IPS-18a (cell line): ENCODE results near the gene TUT4.

Experiments
- H3K27ac ChIP-seq: one replicate; pipeline ENCODE4 v1.5.1; 2013; ENCODE audit warnings: low read length
- H3K27me3 ChIP-seq: one replicate; pipeline ENCODE4 v1.6.1; 2013; ENCODE audit warnings: mild to moderate bottlenecking, low read length; ENCODE audit not compliant: control insufficient read depth, insufficient read depth
- H3K36me3 ChIP-seq: one replicate; pipeline ENCODE4 v1.6.1; 2013; ENCODE audit warnings: low read depth, low read length; ENCODE audit not compliant: control insufficient read depth
- H3K4me1 ChIP-seq: one replicate; pipeline ENCODE4 v1.6.1; 2013; ENCODE audit warnings: low read depth, low read length; ENCODE audit not compliant: control insufficient read depth
- H3K4me3 ChIP-seq: one replicate; pipeline ENCODE4 v1.5.1; 2013; ENCODE audit warnings: low read length
- H3K9ac ChIP-seq: one replicate; pipeline ENCODE4 v1.6.1; 2013; ENCODE audit warnings: mild to moderate bottlenecking, low read length, moderate library complexity
- H3K9me3 ChIP-seq: one replicate; pipeline ENCODE4 v1.6.1; 2013; ENCODE audit warnings: low read depth, low read length; ENCODE audit not compliant: control insufficient read depth

The TUT4 gene

GRCh38 chr1:52454779-52455178 lies 98.1 kb downstream of the TUT4 start:
- no peaks in the 10 kb centered on the region for H3K27me3 ChIP-seq
- H3K27ac ChIP-seq: no peak overlapping the region
- H3K36me3 ChIP-seq: no peaks in the 10 kb centered on the region
- no peak overlapping the region for H3K4me3 ChIP-seq
- H3K9ac ChIP-seq: no peak overlapping the region
- H3K9me3 ChIP-seq: no peaks in the 10 kb centered on the region
- H3K4me1 ChIP-seq: peaks cover 13% of the 10 kb centered on the region

- Histone ChIP-seq H3K27ac (no peak overlapping the region), H3K36me3 (no peaks in the 10 kb centered on the region), H3K9me3 (no peaks in the 10 kb centered on the region), H3K9ac (no peak overlapping the region), H3K4me1 (peaks cover 13% of the 10 kb centered on the region), H3K27me3 (no peaks in the 10 kb centered on the region), H3K4me3 (no peak overlapping the region)
Measured at GRCh38 chr1:52454127-52454526, 98.8 kb downstream of the TUT4 start.

DNA sequence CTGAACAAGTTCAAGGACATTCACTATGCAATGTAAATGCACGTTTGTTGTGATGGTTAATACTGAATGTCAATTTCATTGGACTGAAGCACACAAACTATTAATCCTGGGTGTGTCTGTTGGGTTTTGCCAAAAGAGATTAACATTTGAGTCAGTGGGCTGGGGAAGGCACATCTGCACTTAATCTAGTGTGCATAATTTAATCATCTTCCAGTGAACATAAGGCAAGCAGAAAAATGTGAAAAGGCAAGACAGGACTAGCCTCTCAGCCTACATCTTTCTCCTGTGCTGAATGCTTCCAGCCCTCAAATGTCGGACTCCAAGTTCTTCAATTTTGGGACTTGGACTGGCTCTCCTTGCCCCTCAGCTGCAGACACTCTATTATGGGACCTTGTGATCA lies 108.4 kb downstream of the TUT4 start:
- H3K4me1 ChIP-seq: no peaks in the 10 kb centered on the region
- no peaks in the 10 kb centered on the region for H3K27me3 ChIP-seq
- no peak overlapping the region for H3K27ac ChIP-seq
- H3K36me3 ChIP-seq: peaks cover 26% of the 10 kb centered on the region
- no peak overlapping the region for H3K9ac ChIP-seq
- no peaks in the 10 kb centered on the region for H3K9me3 ChIP-seq
- no peak overlapping the region for H3K4me3 ChIP-seq

GRCh38 chr1:52439976-52440375 lies 112.9 kb downstream of the TUT4 start:
- Histone ChIP-seq H3K9me3 (no peaks in the 10 kb centered on the region), H3K36me3 (peaks cover 19% of the 10 kb centered on the region), H3K27me3 (no peaks in the 10 kb centered on the region), H3K4me1 (peaks cover 3% of the 10 kb centered on the region), H3K4me3 (no peak overlapping the region), H3K27ac (no peak overlapping the region), H3K9ac (no peak overlapping the region)

- H3K9ac ChIP-seq: no peak overlapping the region
Measured at GRCh38 chr1:52436817-52437216, 116.1 kb downstream of the TUT4 start.

DNA sequence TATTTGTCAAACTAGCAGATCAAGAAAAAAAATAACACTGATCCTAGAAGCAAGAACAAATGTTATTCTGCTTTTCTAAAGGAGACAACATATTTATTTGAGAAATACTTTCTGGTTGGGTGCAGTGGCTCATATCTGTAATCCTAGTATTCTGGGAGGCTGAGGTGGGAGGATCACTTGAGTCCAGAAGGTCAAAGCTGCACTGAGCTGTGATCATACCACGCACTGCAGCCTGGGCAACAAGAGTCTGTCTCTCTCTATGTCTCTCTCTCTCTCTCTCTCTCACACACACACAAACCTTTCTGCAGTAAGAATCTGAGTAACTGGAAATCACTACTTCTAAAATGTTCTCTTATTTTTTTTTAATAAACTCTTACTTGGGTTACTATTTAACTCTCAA lies 117.2 kb downstream of the TUT4 start:
- H3K4me3 ChIP-seq: no peak overlapping the region
- no peaks in the 10 kb centered on the region for H3K27me3 ChIP-seq
- peaks cover 32% of the 10 kb centered on the region for H3K36me3 ChIP-seq
- no peak overlapping the region for H3K9ac ChIP-seq
- H3K9me3 ChIP-seq: no peaks in the 10 kb centered on the region
- H3K4me1 ChIP-seq: peaks cover 3% of the 10 kb centered on the region
- H3K27ac ChIP-seq: no peak overlapping the region

More at GRCh38 chr1:52436817-52437216, 116.1 kb downstream of the TUT4 start:
- Histone ChIP-seq H3K9me3 (no peaks in the 10 kb centered on the region), H3K4me1 (peaks cover 3% of the 10 kb centered on the region), H3K27ac (no peak overlapping the region), H3K27me3 (no peaks in the 10 kb centered on the region), H3K4me3 (no peak overlapping the region), H3K36me3 (peaks cover 23% of the 10 kb centered on the region)

DNA sequence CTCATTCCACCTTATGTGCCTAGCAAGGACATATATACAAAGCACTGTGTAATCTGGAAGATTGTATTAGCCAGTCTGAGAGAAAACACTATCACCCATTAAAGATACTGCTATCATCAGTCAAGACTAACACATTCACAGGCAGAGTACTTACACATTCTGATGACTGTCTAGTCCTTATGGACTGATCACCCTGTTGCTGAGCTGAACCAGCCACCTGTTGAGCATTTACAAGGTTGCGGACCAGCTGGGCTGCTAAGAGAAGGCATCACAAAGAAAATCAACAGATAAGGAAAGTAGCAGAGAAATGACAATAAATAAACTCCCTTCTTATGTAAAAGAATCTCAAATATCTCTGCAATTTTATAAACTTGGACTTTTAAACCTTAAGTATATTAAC lies 117.7 kb downstream of the TUT4 start:
- Histone ChIP-seq H3K27me3 (no peaks in the 10 kb centered on the region), H3K9ac (no peak overlapping the region), H3K27ac (no peak overlapping the region), H3K4me3 (no peak overlapping the region), H3K4me1 (peaks cover 3% of the 10 kb centered on the region), H3K36me3 (peaks cover 33% of the 10 kb centered on the region), H3K9me3 (no peaks in the 10 kb centered on the region)

DNA sequence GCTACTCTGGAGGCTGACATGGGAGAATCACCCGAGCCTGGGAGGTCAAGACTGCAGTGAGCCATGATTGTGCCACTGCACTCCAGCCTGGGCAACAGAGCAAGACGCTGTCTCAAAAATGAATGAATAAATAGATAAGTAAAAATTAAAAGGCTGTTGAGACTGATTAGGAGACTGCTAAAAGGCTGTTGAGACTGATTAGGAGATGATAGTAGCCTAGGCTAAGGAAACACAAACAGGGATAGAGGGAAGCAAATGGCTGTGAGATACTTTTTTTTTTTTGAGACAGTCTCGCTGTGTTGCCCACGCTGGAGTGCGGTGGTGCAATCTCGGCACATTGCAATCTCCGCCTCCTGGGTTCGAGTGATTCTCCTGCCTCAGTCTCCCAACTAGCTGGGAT lies 120.1 kb downstream of the TUT4 start:
- H3K4me1 ChIP-seq: peaks cover 3% of the 10 kb centered on the region
- no peak overlapping the region for H3K27ac ChIP-seq
- H3K36me3 ChIP-seq: peaks cover 36% of the 10 kb centered on the region
- no peak overlapping the region for H3K9ac ChIP-seq
- no peaks in the 10 kb centered on the region for H3K9me3 ChIP-seq
- H3K27me3 ChIP-seq: no peaks in the 10 kb centered on the region
- no peak overlapping the region for H3K4me3 ChIP-seq

DNA sequence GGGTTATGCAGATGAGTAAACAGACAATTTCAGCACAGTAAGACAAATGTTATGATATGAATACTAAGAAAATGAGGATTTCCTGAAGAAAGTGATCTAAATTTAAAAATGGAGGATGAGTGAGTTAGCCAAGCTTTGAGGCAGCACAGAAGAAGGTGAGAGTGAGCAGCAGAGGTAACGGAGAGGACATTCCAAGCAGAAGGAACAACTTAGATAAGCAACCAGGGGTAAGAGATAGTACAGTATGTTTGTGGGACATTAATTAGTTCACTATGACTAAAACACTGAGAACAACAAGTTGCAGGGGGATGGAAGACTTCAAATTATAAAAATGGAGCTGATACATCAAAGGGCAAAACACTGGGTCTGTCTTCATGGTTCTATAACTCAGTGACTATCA lies 125.7 kb downstream of the TUT4 start:
- Histone ChIP-seq H3K4me3 (no peak overlapping the region), H3K9me3 (no peaks in the 10 kb centered on the region), H3K4me1 (peaks cover 5% of the 10 kb centered on the region), H3K27ac (no peak overlapping the region), H3K9ac (no peak overlapping the region), H3K36me3 (peaks cover 30% of the 10 kb centered on the region), H3K27me3 (no peaks in the 10 kb centered on the region)

DNA sequence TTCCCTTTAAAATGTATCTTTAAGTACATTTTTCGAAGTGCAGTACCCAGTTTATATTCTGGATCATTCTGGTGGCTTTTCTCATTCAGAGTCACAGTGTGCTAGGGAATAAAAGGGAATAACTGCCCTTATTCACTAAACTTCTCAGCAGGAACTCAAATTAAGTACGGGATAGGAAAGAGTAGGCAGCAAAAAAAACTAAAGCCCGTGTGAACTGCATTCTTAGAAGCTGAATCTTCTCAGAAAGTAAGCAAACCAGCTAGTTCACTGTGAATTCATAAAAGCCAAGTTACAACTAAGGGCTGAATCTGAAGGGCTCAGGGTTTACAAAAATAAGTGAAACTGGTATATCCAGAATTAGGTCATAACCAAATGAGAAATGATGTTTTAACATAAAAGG lies 126.5 kb downstream of the TUT4 start:
- Histone ChIP-seq H3K4me1 (peaks cover 5% of the 10 kb centered on the region), H3K9ac (no peak overlapping the region), H3K4me3 (no peak overlapping the region), H3K9me3 (no peaks in the 10 kb centered on the region), H3K27me3 (no peaks in the 10 kb centered on the region), H3K27ac (no peak overlapping the region), H3K36me3 (peaks cover 29% of the 10 kb centered on the region)

DNA sequence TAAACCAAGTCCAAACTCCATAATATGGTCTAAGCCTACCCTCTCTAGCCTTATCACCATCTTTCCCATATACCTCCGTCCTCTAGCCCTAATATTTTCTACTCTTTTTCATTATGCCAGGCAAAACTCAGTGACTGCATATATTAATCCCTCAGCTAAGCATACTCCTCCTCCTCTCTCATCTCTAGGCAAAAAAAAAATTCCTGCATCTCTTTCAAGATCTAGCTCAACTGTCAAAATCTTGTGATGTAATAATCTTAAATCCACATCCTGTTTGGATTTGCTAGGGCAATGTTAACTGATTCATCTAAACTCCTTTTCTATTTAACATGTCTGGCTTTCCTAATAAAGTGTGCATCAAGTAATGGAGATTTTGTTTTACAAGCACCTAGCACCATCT lies 128.1 kb downstream of the TUT4 start:
- Histone ChIP-seq H3K9ac (no peak overlapping the region), H3K27ac (no peak overlapping the region), H3K9me3 (no peaks in the 10 kb centered on the region), H3K4me1 (peaks cover 5% of the 10 kb centered on the region), H3K36me3 (peaks cover 33% of the 10 kb centered on the region), H3K27me3 (no peaks in the 10 kb centered on the region), H3K4me3 (no peak overlapping the region)

GRCh38 chr1:52424231-52424636 lies 128.7 kb downstream of the TUT4 start:
- Histone ChIP-seq H3K36me3 (peaks cover 33% of the 10 kb centered on the region), H3K27ac (no peak overlapping the region), H3K9ac (no peak overlapping the region), H3K4me1 (peaks cover 5% of the 10 kb centered on the region), H3K9me3 (no peaks in the 10 kb centered on the region), H3K27me3 (no peaks in the 10 kb centered on the region), H3K4me3 (no peak overlapping the region)
